Occipital lobe (tissue), 2 donors: ENCODE results near the gene GZMM. TPM values are rescaled to one million over a fixed set of nuclear protein-coding genes. Genes with fewer than 3 reads are reported as not detected.
"Not testable (repeated sequence)": the region's sequence is repeated elsewhere in the genome, so short reads cannot be mapped to it uniquely, and the experiment has no call there.

Experiments used
- DNase-seq: peaks from one replicate; lab custom pipeline; 2025; lab: John Stamatoyannopoulos, UW
- total RNA-seq: library from RNA; depleted of rRNA; stranded (reverse); fragments of >200 nt; gene quantifications from one replicate; pipeline ENCODE4 v1.2.3, GENCODE V29; 2014

The GZMM gene
- total RNA-seq, 1 donor from 2014 or later = not detected

DNA sequence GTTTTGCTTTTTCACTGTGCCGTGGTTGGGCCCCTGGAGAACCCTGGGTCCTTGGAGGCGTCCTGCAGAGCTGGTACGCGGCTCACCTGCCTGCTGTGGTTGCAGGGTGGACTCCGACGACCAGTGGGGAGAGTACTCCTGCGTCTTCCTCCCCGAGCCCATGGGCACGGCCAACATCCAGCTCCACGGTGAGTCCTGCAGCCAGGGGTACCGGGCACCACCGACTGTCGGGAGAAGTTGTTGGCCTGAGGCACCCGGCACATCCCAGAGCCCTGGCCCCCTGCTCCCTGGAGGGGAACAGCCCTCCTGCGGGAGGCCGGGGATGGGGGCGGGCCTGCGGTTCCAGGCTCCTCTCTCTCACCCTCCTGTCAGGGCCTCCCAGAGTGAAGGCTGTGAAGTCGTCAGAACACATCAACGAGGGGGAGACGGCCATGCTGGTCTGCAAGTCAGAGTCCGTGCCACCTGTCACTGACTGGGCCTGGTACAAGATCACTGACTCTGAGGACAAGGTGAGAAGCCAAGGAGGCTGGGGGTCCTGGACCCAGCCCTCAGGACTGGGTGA lies 36.5 kb downstream of the GZMM start:
- DNase-seq = no peak

DNA sequence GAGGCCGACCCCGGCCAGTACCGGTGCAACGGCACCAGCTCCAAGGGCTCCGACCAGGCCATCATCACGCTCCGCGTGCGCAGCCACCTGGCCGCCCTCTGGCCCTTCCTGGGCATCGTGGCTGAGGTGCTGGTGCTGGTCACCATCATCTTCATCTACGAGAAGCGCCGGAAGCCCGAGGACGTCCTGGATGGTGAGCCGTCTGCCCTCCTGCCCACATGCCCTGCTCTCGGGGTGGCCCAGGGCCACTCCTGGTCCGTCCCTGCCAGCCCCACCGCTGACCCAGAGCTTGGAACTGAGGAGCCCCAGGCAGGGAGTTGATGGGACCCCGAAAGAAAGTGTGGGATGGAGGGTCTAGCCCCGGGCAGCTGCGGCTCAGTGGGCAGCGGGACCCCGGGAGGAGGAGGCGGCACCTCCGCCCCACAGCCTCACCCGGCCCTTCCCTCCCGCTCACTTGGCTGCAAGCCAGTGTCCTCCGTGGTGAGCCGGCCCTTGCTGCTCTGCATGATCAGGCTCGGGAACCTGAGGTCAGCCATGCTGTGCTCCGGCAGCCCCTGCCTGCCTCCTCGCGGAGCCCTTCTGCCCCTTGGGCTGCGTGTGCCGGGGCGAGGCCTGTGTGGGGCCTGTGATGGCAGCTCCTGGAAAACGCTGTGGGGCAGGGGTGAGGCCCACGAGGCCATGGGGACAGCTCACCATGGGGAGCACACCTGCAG lies 37.7 kb downstream of the GZMM start:
- no peak for DNase-seq

DNA sequence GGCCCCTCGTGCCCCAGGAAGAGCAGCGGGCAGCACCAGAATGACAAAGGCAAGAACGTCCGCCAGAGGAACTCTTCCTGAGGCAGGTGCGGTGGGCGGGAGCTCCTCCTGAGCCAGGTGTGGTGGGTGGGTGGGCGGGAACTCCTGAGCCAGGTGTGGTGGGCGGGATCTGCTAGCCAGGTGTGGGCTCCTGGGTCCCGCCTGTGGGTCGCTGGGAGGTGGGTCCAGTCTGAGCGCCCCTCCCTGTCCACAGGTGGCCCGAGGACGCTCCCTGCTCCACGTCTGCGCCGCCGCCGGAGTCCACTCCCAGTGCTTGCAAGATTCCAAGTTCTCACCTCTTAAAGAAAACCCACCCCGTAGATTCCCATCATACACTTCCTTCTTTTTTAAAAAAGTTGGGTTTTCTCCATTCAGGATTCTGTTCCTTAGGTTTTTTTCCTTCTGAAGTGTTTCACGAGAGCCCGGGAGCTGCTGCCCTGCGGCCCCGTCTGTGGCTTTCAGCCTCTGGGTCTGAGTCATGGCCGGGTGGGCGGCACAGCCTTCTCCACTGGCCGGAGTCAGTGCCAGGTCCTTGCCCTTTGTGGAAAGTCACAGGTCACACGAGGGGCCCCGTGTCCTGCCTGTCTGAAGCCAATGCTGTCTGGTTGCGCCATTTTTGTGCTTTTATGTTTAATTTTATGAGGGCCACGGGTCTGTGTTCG lies 38.8 kb downstream of the GZMM start:
- no peak for DNase-seq

DNA sequence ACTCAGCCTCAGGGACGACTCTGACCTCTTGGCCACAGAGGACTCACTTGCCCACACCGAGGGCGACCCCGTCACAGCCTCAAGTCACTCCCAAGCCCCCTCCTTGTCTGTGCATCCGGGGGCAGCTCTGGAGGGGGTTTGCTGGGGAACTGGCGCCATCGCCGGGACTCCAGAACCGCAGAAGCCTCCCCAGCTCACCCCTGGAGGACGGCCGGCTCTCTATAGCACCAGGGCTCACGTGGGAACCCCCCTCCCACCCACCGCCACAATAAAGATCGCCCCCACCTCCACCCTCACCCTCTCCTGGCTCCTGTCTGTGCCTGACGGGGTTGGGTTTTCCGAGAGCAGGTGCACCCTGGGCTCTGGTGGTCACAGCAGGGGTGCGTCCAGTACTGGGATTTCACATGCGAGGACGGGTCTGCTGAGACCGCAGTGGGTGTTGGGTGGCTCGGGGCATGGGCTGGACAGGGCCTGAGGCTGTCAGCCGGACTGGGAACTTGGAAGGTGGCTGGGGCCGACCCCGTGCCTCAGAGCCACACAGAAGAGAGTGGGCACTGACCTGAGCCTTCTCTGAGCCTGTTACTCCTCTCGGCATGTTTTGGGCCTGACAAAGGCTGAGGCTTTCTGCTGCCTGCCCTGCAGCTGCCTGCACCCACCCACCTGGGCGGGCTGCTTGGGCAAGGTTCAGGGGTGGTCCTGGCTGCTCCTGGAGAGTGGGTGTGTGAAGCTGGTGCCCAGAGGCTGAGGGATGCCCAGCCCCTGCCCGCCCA lies 39.5 kb downstream of the GZMM start:
- DNase-seq = no peak

DNA sequence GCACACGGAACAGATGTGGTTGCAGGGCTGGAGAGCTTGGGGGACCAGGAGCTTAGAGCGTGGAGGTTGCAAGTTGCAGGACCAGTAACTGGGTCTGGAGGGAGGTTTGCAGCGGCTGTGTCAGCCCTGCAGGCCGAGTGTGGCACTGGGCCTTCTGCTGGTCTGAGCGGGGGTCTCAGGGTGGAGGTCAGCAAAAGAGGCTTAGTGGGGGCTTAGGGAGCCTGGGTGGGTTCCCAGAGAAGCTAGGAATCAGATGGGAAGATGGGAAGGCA lies 40.1 kb downstream of the GZMM start:
- DNase-seq = no peak

DNA sequence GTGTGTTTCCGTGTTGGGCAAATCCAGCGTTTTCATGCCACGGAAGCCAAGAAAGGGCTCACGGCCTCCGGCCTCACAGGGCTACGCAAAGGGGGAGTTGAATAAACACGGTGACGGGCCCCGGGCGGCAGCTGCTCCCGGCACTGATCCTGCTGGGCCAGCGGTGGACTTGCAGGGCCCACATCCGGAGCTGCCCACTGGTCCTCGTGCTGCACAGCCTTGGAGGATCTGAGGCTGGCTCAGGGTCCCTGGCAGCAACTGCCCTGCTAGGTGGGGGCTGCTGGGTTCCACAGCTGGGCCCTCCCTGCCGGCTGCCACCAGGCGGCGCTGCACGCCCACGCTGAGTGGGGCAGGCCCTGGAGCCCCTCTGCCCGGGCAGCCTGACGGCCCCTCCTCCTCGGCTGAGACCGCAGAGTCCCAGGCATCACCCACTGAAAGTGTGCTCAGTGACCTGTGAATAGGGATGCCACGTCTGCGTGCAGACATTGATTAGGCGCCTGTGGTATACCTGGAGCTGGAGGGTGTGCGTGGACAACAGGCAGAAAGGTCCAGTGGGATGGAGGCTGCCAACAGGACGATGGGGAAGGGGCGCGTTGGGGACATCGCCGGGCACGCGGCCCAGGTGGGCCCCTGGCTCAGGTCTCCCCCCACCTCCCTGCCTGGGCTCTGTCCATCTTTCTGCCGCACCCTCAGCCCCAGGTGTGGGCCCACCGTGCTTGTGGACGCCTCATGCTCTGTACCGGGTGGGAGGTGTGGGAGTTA lies 40.6 kb downstream of the GZMM start:
- no peak for DNase-seq

DNA sequence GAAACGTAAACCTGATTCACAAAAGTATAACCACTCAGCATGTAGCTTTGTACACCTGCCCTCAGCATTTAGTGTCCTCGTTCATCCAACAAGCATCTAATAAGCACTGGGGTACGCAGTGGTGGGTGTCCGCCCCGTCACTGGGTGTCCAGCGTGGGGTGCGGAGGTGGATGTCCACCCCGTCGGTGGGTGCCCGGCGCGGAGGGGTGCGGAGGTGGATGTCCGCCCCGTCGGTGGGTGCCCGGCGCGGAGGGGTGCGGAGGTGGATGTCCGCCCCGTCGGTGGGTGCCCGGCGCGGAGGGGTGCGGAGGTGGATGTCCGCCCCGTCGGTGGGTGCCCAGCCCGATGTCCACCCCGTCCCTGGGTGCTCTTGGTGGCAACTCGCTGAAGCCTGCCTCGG lies 41.3 kb downstream of the GZMM start:
- DNase-seq = not testable (repeated sequence)

DNA sequence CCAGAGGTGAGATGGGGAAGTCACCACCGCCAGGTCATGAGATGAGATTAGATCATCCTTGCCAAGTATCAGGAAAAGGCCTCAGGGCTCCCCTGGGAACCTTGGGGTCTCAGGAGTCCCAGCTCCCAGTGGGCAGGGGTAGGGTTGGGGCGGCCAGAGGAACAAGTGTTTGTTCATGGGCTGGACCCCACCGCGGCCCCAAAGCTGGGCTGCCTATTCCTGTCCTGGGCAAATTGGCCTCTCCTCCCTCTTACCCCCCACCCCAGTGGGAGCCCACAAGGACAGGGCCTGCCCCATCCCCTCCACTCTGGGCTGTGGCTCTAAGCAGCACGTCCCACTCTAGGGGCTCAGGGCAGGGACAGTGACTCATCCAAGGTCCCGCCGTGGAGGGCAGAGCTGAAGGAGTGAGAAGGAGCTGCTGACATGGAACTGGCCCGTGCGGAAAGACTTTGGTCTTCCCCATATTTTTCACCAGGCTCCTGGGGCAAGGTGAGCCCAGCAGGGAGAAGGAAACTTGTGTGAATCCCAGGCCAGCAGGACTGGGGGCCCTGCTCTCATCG lies 41.8 kb downstream of the GZMM start:
- DNase-seq = no peak

DNA sequence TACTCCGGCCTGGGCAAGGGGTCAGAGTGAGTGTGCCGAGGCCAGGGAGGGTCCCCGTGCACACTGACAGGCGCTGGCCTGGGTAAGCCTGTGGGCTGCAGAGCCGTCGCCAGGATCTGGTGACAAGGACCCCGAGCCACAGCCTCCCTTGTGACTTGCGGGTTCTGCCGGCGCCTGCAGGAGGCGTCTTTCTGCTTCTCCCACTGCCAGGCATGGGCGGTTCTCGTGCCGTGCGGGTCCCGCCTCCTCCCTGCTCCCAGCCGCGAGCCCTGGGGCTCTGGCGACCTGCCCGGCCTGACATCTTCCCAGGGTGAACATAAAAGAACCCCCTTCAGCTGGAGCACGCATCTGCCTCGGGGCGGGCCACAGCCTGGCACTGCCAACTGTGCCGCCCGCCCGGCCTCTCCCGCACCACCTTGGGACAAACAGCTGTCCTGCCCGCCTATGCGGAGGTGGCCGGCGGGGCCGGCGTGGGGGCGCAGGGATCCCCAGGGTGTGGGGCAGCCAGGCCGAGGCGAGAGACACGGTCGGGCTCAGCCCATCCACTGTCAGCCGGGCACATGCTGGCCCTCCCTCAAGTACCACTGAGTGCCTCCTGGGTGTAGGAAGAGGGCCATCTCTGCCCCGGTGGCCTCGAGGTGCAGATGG lies 44.4 kb downstream of the GZMM start:
- peak; percentile 80 for DNase-seq

DNA sequence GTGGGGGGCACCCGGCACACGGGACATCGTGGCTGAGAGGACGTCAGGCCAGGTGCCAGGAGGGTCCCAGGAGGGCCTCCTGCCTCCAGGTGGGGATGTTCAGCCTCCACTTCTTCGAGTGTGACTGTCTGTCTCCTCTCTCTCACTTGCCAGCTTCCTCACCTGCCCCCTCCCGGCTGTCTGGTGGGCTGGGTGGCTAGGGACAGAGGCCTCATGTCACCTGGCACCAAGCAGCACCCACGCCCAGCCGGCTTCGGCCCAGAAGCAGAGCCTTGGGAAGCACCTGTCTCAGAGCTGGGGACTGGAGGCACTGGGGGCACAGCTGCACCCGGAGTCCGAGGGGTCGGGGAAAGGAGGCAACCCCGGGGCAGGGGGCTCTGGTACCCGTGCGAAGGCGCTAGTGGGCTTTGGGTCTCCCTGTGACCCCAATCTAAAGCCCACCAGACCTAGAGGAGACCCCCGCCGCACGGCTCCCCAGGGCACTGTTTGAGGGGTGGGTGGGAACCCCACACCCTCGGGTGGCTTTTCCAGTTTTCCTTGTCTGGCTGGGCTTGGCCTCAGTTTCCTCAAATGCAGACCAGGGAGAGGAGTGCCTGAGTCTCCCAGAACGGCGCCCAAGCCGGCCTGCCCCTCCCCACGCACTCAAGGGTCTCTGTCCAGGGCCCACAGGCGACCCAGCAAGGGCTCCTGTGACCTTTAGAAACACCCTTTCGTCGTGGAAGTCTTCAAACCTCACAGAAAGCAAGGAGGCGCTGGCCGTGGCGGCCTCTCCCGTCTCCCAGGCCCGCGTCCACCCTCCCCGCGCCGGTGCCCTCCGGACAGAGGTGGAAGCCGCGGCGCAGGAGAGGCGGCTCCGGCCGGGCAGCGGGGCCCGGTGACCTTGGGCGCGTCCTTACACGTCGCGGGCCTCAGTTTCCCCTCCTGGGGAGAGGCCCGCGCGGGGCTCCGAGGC lies 45.2 kb downstream of the GZMM start:
- no peak for DNase-seq

DNA sequence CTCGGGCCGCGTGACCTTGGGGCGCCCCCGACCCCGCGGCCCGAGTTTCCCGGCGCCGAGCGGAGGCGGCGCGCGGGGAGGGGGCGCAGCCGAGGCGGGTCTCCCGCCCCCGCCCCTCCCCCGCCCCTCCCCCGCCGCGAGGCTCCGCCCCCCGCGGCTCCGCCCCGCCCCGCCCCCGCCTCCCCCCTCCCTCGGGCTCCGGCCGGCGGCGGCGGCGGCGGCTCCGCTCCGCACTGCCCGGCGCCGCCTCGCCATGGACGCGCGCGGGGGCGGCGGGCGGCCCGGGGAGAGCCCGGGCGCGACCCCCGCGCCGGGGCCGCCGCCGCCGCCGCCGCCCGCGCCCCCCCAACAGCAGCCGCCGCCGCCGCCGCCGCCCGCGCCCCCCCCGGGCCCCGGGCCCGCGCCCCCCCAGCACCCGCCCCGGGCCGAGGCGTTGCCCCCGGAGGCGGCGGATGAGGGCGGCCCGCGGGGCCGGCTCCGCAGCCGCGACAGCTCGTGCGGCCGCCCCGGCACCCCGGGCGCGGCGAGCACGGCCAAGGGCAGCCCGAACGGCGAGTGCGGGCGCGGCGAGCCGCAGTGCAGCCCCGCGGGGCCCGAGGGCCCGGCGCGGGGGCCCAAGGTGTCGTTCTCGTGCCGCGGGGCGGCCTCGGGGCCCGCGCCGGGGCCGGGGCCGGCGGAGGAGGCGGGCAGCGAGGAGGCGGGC lies 46.0 kb downstream of the GZMM start, which contains the start of gene HCN2:
TSS of gene HCN2 (plus strand) at position 189 of the 703 bp plus-strand sequence. CDS start at position 254, 65 bp downstream.
- DNase-seq = no peak

DNA sequence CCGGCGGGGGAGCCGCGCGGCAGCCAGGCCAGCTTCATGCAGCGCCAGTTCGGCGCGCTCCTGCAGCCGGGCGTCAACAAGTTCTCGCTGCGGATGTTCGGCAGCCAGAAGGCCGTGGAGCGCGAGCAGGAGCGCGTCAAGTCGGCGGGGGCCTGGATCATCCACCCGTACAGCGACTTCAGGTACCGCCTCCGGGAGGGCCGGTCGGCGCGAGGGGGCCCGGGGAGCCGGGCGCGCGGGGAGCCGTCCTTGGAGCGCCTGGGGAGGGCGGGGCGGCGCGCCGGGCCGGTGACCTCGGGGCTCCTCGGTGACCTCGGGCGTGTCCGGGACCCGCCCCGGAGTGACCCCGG lies 46.5 kb downstream of the GZMM start:
- no peak for DNase-seq

DNA sequence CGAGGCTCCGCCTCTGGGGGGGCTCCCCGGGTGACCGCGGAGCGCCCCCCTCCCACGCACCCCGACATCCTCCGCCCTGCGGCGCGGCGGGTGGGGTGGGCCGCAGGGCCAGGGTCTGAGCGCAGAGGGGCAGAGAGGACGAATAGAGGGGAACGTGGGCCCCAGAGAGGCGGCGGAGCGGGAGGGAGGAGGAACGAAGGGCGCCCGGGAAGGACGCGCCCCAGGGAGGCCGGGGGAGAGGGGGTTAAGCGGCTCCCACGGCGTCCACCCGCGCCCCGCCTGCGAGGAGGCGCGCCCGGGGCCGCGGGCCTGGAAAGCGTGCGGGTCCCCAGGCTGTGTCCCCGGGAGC lies 46.9 kb downstream of the GZMM start:
- no peak for DNase-seq

DNA sequence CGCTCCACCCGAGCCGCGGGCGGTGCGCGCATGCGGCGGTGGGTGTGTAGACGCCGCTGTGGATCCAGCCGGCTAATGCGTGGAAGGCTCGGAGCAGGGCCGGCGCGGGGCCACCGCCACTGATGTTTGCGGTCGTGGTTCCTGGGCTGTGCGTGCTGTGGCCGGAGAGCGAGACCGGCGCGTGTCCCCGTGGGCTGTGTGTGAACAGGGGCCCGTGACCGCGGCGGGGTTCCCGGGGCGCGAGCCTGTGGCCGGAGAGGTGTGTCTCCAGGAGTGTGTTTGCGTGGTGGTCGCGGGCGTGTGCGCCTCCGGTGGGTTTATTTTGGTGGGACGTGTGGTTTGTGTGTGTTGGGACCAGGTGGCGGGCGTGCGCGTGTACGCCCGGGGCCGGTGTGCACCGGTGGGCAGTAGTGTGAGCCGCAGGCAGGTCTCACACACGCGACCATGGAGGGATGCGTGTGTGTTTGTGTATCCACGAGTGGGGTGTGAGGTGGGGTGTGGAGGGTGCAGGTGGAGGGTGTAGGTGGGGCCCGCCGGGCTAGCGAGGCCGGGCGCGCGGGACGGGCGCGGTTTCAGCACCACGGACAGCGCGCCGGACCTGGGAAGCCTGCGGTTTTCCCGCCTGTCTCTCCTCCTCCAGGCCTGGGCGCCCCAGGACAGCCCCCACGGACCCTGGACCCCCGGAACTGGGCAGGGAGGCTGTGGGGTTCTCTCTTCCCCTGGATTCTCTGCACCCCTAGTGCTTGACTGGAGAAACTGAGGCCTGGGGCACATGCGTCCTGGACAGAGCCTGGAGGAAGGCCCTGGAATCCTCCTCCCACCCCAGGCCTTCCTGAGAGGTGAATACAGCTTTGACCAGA lies 47.5 kb downstream of the GZMM start:
- DNase-seq = no peak

DNA sequence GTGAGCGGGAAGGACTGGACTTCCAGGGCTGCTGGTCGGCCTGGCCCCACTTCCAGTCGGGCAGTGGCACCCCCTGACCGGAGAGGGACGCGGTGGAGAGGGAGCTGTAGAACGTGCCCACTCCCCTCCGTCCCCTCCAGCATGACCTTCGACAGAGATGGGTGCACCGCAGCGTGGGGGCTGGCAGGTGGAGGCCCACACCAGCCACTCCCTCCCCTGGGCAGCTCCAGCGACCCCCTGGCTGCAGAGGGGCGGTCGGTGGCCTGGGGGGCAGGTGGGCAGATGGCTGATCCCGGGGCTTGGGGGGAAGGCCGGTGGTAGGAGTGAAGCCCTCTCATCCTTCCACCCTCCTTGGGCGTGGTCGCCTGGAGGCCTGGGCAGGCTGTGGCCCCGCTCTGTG lies 48.2 kb downstream of the GZMM start:
- DNase-seq = no peak

DNA sequence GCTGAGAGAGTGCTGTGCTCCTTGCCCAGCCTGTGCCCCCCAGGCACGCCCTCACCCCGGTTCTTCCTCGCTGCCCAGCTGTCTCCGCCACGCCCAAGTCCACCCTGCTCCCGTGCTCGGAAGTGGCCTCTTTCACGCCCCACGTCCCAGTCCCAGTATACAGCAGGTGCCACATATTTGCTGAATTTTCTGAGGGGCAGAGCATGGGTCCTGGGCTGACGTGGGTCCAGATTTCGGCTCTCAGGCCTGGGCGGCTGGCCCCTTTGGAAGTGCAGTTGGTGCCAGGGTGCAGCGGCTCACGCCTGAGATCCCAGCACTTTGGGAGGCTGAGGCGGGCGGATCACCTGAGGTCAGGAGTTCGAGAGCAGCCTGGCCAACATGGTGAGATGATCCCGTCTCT lies 49.2 kb downstream of the GZMM start:
- DNase-seq = no peak

DNA sequence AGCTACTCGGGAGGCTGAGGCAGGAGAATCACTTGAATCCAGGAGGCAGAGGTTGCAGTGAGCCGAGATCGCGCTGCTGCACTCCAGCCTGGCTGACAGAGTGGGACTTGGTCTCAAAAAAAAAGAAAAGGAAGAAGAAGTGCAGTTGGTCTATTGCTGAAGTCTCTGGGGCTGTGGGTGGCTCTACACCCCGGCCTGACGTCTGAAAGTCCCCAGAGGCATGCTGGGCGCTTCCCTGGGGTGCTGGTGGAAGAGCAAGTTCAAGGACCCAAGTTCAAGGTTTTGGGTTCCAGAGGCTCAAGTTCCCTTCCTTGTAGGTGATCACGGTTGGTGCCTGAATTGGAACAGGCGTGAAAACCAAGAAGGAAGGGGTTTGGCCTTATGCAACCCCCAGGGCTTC lies 49.7 kb downstream of the GZMM start:
- DNase-seq = no peak

DNA sequence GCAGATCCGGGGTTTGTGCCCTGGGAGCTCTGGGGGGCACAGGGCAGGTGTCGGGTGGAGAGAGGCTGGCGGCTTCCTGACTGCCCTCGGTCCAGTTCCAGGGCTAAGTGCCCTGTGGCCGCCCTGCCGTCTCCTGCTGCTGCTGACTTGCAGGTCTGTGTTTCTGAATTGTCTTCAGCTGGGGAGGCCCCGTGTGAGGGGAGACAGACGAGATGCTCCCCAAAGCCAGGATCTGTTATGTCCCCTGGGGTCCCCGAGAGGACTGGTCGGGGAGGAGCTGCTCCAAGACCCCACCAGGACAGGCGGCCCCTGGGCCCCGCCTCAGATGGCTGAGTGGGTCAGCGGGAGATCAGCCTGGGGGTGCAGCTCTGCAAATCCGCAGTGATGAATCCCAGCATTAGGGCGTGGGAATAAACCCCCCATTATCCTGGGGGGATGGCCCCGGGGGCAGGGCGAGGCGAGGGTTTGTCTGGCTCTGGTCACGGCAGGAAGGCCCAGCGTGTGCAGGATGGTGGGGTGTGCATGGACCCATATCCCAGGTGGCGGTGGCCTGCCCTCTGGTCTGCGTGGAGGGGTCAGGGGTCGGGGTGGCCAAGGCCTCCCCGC lies 50.5 kb downstream of the GZMM start:
- DNase-seq = no peak
